K562 (cell line): ENCODE data around the gene TIMM17B. TPM values are rescaled to one million over a fixed set of nuclear protein-coding genes. Genes with fewer than 3 reads are reported as not detected.

Experiments
- CCNT2 ChIP-seq: IDR thresholded peaks from 2 replicates; pipeline ENCODE4 v1.6.1; 2011; ENCODE audit warnings: borderline replicate concordance, low read depth, mild to moderate bottlenecking, moderate library complexity, mixed read lengths, low read length; ENCODE audit not compliant: insufficient read length; ENCODE audit errors: extremely low read depth
- CREBBP ChIP-seq: IDR thresholded peaks from one replicate; pipeline ENCODE4 v1.6.1; 2012; ENCODE audit warnings: low read depth, mild to moderate bottlenecking, control low read depth, inconsistent platforms, low read length
- E2F6 ChIP-seq, 2 experiments: IDR thresholded peaks; 2 replicates each; pipeline ENCODE4 v1.6.1; 2011; ENCODE audit warnings: borderline replicate concordance in 1 of 2, control low read depth in 1 of 2, low read depth in 1 of 2, low read length in 1 of 2, mild to moderate bottlenecking in 1 of 2, mixed read lengths in 1 of 2, moderate library complexity in 1 of 2; ENCODE audit not compliant: insufficient read depth in 1 of 2, insufficient read length in 1 of 2, poor library complexity in 1 of 2, severe bottlenecking in 1 of 2; ENCODE audit errors: extremely low read depth in 1 of 2
- EP300 ChIP-seq: IDR thresholded peaks from 2 replicates; pipeline ENCODE4 v1.6.1; 2012; ENCODE audit warnings: low read length, improper control_type of control experiment
- ERF ChIP-seq: fragments of 450-650 bp; formaldehyde crosslinking; IDR thresholded peaks from 2 replicates; pipeline ENCODE4 v1.4.0; 2020; ENCODE audit warnings: mild to moderate bottlenecking, mixed read lengths
- MECOM ChIP-seq: fragments of 250-450 bp; sonication (Bioruptor Pico); IDR thresholded peaks from 2 replicates; pipeline ENCODE4 v1.8.0; 2022; ENCODE audit warnings: inconsistent platforms
- MEF2A ChIP-seq: IDR thresholded peaks from 2 replicates; pipeline ENCODE4 v1.6.1; 2011; ENCODE audit warnings: low read depth, mild to moderate bottlenecking, low read length, moderate library complexity; ENCODE audit not compliant: control insufficient read depth
- MTA1 ChIP-seq: fragments of 450-650 bp; IDR thresholded peaks from 2 replicates; pipeline ENCODE4 v1.6.1; 2017; ENCODE audit warnings: borderline replicate concordance
- MYC ChIP-seq, 2 experiments: fragments of 250-450 bp in 1 of 2; sonication (Bioruptor Pico) in 1 of 2; IDR thresholded peaks; 2 replicates each; pipeline versions ENCODE4 v1.5.1 to v1.6.1; 2012 to 2021; ENCODE audit warnings: low read depth in 2 of 2, borderline replicate concordance in 1 of 2, improper control_type of control experiment in 1 of 2, low read length in 1 of 2, mild to moderate bottlenecking in 1 of 2, moderate library complexity in 1 of 2
- NFRKB ChIP-seq: fragments of 450-650 bp; IDR thresholded peaks from 2 replicates; pipeline ENCODE4 v1.6.1; 2016; ENCODE audit warnings: low read depth
- NR2C1 ChIP-seq, 2 experiments: fragments of 450-650 bp; IDR thresholded peaks; 2 replicates each; pipeline ENCODE4 v1.6.1; 2017; ENCODE audit warnings: mild to moderate bottlenecking in 2 of 2, antibody characterized with exemption in 1 of 2, inconsistent platforms in 1 of 2, missing compliant biosample characterization in 1 of 2, missing genetic modification characterization in 1 of 2
- PTBP1 ChIP-seq: fragments of 200-400 bp; formaldehyde crosslinking; IDR thresholded peaks from 2 replicates; pipeline ENCODE4 v1.6.1; 2017; ENCODE audit warnings: low read depth, low read length
- RBM22 ChIP-seq: fragments of 200-400 bp; formaldehyde crosslinking; IDR thresholded peaks from 2 replicates; pipeline ENCODE4 v1.6.1; 2018; ENCODE audit warnings: low read length, low read depth; ENCODE audit not compliant: poor library complexity, severe bottlenecking
- RNF219 ChIP-seq: fragments of 250-450 bp; sonication (Bioruptor Pico); IDR thresholded peaks from 2 replicates; pipeline ENCODE4 v1.5.0; 2022; ENCODE audit warnings: mild to moderate bottlenecking
- SAFB2 ChIP-seq: fragments of 200-400 bp; formaldehyde crosslinking; IDR thresholded peaks from 2 replicates; pipeline ENCODE4 v1.6.1; 2018; ENCODE audit warnings: borderline replicate concordance, low read length, low read depth, moderate library complexity; ENCODE audit not compliant: severe bottlenecking
- SETDB1 ChIP-seq: IDR thresholded peaks from one replicate; pipeline ENCODE4 v1.6.1; 2012; ENCODE audit warnings: low read length, control low read depth, inconsistent platforms
- SMC3 ChIP-seq: conservative IDR thresholded peaks from 2 replicates; pipeline ENCODE4 v1.6.1; 2011; ENCODE audit warnings: low read depth, low read length, improper control_type of control experiment; ENCODE audit not compliant: insufficient read depth
- ZBTB1 ChIP-seq: sonication (generic); formaldehyde crosslinking; IDR thresholded peaks from 2 replicates; pipeline ENCODE4 v1.8.1; 2023; ENCODE audit warnings: missing genetic modification reagents, low read depth, mild to moderate bottlenecking, borderline replicate concordance
- ZFPM2 ChIP-seq: fragments of 250-450 bp; sonication (Bioruptor Pico); IDR thresholded peaks from 2 replicates; pipeline ENCODE4 v1.5.1; 2022; ENCODE audit warnings: mild to moderate bottlenecking
- ZNF124 ChIP-seq: sonication (generic); formaldehyde crosslinking; IDR thresholded peaks from 2 replicates; pipeline ENCODE4 v1.8.1; 2022; ENCODE audit warnings: missing genetic modification reagents
- ZNF384 ChIP-seq: IDR thresholded peaks from 2 replicates; pipeline ENCODE4 v1.6.1; 2012; ENCODE audit warnings: low read depth, low read length, improper control_type of control experiment
- polyA plus RNA-seq, 8 experiments: library from polyadenylated mRNA; depleted of rRNA in 4 of 8; stranded (reverse) in 5 of 8; unstranded in 3 of 8; fragments of >200 nt; fragmentation: Nextera tagmentation in 2 of 8; fragmentation: Illumina TruSeq in 1 of 8; extraction: Ambion mirVana in 2 of 8; extraction: Trizol in 1 of 8; gene quantifications; 2 replicates each; pipeline versions ENCODE4 v1.2.1 to v1.2.3, GENCODE V29; 2011 to 2014; ENCODE audit warnings: inconsistent platforms in 1 of 8, missing spikeins in 1 of 8
- total RNA-seq, 7 experiments: library from RNA; depleted of rRNA in 6 of 7; stranded (reverse); fragments of >200 nt in 6 of 7; fragmentation: Illumina TruSeq in 2 of 7; extraction: Trizol in 2 of 7; gene quantifications; 2 replicates each; pipeline versions ENCODE4 v1.2.1 to v1.2.3, GENCODE V29; 2011 to 2021; ENCODE audit warnings: low replicate concordance in 1 of 7
- TF ChIP-seq, protein P1 (sequence below): fragments of 250-450 bp; sonication (Bioruptor Pico); IDR thresholded peaks from 2 replicates; pipeline ENCODE4 v1.5.0; 2021

The TIMM17B gene
- total and polyA plus RNA-seq, 9 of the 15 experiments (the other 6 are each of a cell fraction or from before 2014, with no cell fraction given): 9.9 to 184 (median 115) TPM

GRCh38 chrX:48911412-48912182 is 14.0 kb upstream of the TIMM17B start, which contains the start of gene SLC35A2 (continued):
- TF ChIP-seq E2F6 (IDR thresholded peaks at IDR 0.05; ENCODE audit: borderline replicate concordance in 1 of 2, extremely low read depth in 1 of 2, insufficient read depth in 1 of 2, insufficient read length in 1 of 2, low read depth in 1 of 2, low read length in 1 of 2, poor library complexity in 1 of 2, severe bottlenecking in 1 of 2) (peak in 1 of 2 experiments; percentile 13), PTBP1 (peak; percentile 89; the same call in 1 of the 2 replicates), MECOM (CRISPR knock-in tag) (no peak), ZNF124 (CRISPR knock-in tag) (no peak), ZBTB1 (CRISPR knock-in tag) (peak; percentile 96), MTA1 (no peak), ZFPM2 (CRISPR knock-in tag) (peak; percentile 92; the same call in 1 of the 2 replicates), RBM22 (peak; percentile 99), SETDB1 (no peak), MYC (IDR thresholded peaks at IDR 0.05; ENCODE audit: low read depth, low read length) (no peak), MYC (CRISPR knock-in tag; IDR thresholded peaks at IDR 0.05; ENCODE audit: borderline replicate concordance, low read depth) (peak; percentile 87; the same call in 1 of the 2 replicates), CREBBP (no peak), SAFB2 (no peak), SMC3 (no peak), CCNT2 (peak; percentile 77), EP300 (0 out of 2 replicates have a peak, but pooled peaks have one; percentile 0), RNF219 (CRISPR knock-in tag) (peak; percentile 82; the same call in 1 of the 2 replicates), NR2C1 (IDR thresholded peaks at IDR 0.05) (no peak), NR2C1 (tag; IDR thresholded peaks at IDR 0.05) (peak; percentile 81), MEF2A (no peak), ERF (CRISPR knock-in tag) (peak; percentile 83), ZNF384 (0 out of 2 replicates have a peak, but pooled peaks have one; percentile 3), NFRKB (peak; percentile 45; the same call in 1 of the 2 replicates)
- TF ChIP-seq, protein P1, sequence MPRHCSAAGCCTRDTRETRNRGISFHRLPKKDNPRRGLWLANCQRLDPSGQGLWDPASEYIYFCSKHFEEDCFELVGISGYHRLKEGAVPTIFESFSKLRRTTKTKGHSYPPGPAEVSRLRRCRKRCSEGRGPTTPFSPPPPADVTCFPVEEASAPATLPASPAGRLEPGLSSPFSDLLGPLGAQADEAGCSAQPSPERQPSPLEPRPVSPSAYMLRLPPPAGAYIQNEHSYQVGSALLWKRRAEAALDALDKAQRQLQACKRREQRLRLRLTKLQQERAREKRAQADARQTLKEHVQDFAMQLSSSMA (CRISPR knock-in tag): peak; percentile 92
